WTC11 (cell line): ENCODE data around the gene PRTN3.

Source experiments
- AFF4 ChIP-seq: sonication (generic); formaldehyde crosslinking; IDR thresholded peaks from 2 replicates; pipeline ENCODE4 v1.8.1; 2023; ENCODE audit warnings: mild to moderate bottlenecking, missing genetic modification reagents, borderline replicate concordance
- CREB1 ChIP-seq: sonication (generic); formaldehyde crosslinking; IDR thresholded peaks from 2 replicates; pipeline ENCODE4 v1.8.0; 2023; ENCODE audit warnings: mild to moderate bottlenecking, missing genetic modification reagents
- MAX ChIP-seq: sonication (generic); formaldehyde crosslinking; IDR thresholded peaks from 2 replicates; pipeline ENCODE4 v1.8.0; 2022; ENCODE audit warnings: mild to moderate bottlenecking, missing genetic modification reagents
- NFYB ChIP-seq: sonication (generic); formaldehyde crosslinking; conservative IDR thresholded peaks from 2 replicates; pipeline ENCODE4 v1.8.0; 2022; ENCODE audit warnings: low read depth, missing genetic modification reagents
- NR1H2 ChIP-seq: sonication (generic); formaldehyde crosslinking; IDR thresholded peaks from 2 replicates; pipeline ENCODE4 v1.9.0; 2021; ENCODE audit warnings: mild to moderate bottlenecking, moderate library complexity, missing genetic modification reagents
- PREB ChIP-seq: sonication (generic); formaldehyde crosslinking; IDR thresholded peaks from 2 replicates; pipeline ENCODE4 v1.8.1; 2022; ENCODE audit warnings: mild to moderate bottlenecking, missing genetic modification reagents, moderate library complexity, borderline replicate concordance
- TCF7 ChIP-seq: sonication (generic); formaldehyde crosslinking; IDR thresholded peaks from 2 replicates; pipeline ENCODE4 v1.8.0; 2022; ENCODE audit warnings: mild to moderate bottlenecking, low read depth, missing genetic modification reagents, moderate library complexity
- ZNF121 ChIP-seq: sonication (generic); formaldehyde crosslinking; IDR thresholded peaks from 2 replicates; pipeline ENCODE4 v1.8.0; 2023; ENCODE audit warnings: missing genetic modification reagents
- ZNF232 ChIP-seq: sonication (generic); formaldehyde crosslinking; IDR thresholded peaks from 2 replicates; pipeline ENCODE4 v1.8.0; 2022; ENCODE audit warnings: mild to moderate bottlenecking, missing genetic modification reagents
- TF ChIP-seq, protein P1 (sequence below): fragments of 200-600 bp; IDR thresholded peaks from 2 replicates; pipeline ENCODE4 v1.8.0; 2022; ENCODE audit warnings: antibody characterized with exemption
- TF ChIP-seq, protein P2 (sequence below): sonication (generic); formaldehyde crosslinking; conservative IDR thresholded peaks from 2 replicates; pipeline ENCODE4 v1.8.1; 2023; ENCODE audit warnings: mild to moderate bottlenecking, low read depth, missing genetic modification reagents, moderate library complexity
- TF ChIP-seq, protein P3 (sequence below): sonication (generic); formaldehyde crosslinking; IDR thresholded peaks from 2 replicates; pipeline ENCODE4 v1.8.1; 2023; ENCODE audit warnings: mild to moderate bottlenecking, missing genetic modification reagents, moderate library complexity

GRCh38 chr19:858868-859843 lies 18.4 kb downstream of the PRTN3 start, which contains the start of gene CFD:
- TF ChIP-seq, protein P1, sequence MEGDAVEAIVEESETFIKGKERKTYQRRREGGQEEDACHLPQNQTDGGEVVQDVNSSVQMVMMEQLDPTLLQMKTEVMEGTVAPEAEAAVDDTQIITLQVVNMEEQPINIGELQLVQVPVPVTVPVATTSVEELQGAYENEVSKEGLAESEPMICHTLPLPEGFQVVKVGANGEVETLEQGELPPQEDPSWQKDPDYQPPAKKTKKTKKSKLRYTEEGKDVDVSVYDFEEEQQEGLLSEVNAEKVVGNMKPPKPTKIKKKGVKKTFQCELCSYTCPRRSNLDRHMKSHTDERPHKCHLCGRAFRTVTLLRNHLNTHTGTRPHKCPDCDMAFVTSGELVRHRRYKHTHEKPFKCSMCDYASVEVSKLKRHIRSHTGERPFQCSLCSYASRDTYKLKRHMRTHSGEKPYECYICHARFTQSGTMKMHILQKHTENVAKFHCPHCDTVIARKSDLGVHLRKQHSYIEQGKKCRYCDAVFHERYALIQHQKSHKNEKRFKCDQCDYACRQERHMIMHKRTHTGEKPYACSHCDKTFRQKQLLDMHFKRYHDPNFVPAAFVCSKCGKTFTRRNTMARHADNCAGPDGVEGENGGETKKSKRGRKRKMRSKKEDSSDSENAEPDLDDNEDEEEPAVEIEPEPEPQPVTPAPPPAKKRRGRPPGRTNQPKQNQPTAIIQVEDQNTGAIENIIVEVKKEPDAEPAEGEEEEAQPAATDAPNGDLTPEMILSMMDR, result no peak
- TF ChIP-seq, protein P2, sequence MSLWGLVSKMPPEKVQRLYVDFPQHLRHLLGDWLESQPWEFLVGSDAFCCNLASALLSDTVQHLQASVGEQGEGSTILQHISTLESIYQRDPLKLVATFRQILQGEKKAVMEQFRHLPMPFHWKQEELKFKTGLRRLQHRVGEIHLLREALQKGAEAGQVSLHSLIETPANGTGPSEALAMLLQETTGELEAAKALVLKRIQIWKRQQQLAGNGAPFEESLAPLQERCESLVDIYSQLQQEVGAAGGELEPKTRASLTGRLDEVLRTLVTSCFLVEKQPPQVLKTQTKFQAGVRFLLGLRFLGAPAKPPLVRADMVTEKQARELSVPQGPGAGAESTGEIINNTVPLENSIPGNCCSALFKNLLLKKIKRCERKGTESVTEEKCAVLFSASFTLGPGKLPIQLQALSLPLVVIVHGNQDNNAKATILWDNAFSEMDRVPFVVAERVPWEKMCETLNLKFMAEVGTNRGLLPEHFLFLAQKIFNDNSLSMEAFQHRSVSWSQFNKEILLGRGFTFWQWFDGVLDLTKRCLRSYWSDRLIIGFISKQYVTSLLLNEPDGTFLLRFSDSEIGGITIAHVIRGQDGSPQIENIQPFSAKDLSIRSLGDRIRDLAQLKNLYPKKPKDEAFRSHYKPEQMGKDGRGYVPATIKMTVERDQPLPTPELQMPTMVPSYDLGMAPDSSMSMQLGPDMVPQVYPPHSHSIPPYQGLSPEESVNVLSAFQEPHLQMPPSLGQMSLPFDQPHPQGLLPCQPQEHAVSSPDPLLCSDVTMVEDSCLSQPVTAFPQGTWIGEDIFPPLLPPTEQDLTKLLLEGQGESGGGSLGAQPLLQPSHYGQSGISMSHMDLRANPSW, result no peak
- TF ChIP-seq CREB1 (no peak), NR1H2 (CRISPR knock-in tag) (no peak), AFF4 (CRISPR knock-in tag) (no peak), ZNF121 (CRISPR knock-in tag) (no peak), ZNF232 (CRISPR knock-in tag) (no peak), MAX (CRISPR knock-in tag) (no peak), PREB (CRISPR knock-in tag) (no peak), TCF7 (CRISPR knock-in tag) (no peak), NFYB (CRISPR knock-in tag) (no peak)
- TF ChIP-seq, protein P3, sequence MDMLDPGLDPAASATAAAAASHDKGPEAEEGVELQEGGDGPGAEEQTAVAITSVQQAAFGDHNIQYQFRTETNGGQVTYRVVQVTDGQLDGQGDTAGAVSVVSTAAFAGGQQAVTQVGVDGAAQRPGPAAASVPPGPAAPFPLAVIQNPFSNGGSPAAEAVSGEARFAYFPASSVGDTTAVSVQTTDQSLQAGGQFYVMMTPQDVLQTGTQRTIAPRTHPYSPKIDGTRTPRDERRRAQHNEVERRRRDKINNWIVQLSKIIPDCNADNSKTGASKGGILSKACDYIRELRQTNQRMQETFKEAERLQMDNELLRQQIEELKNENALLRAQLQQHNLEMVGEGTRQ, result no peak
